ENCODE results near the gene RARB.

RARB gene

GRCh38 chr3:25423780-25424588, 4.1 kb upstream of the RARB start:
- DNase-seq (ENCODE audit: low spot score), result peak; percentile 64

DNA sequence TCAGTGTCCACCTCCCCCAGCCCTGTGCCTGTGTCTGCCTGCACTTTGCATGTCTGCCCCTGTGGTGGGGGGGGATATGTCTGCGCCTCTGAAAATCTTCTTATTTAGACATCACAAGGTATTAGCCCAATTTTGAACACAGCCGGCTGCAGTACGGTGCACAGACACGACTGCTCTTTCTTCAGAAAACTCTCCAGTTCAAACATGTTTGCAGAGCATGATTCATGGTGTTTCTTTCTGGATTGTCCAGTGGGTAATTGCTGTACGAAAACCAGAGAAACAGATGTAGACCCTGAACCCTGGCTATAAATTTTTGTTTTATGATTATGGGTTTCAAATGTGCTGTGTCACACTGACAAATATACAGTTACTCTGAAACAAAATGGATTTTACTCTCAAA, 3.4 kb upstream of the RARB start:
- no peak for DNase-seq (ENCODE audit: low spot score)

GRCh38 chr3:25426408-25426807, 1.7 kb upstream of the RARB start:
- DNase-seq (ENCODE audit: low spot score), result no peak

DNA sequence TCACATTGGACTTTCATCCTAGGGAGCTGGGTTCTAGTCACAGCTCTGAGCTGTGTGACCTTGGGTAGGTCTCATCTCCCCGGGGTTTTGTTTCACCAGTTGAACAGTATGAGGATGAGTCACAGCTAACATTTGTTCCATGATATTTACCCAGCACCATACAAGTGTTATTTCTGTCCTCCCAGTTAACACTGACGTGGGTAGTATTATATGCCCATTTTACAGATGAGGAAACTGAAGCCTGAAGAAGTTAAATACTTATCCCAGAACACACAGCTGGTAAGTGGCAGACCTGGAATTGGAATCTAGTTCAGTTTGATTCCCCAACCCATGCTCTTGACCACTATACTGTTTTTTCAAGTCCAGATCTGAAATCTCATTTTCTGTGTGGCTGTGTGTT, 908 bp upstream of the RARB start:
- DNase-seq (ENCODE audit: low spot score), result no peak

- no peak for DNase-seq (ENCODE audit: low spot score)
Measured at GRCh38 chr3:25427563-25427941, 511 bp upstream of the RARB start.

DNA sequence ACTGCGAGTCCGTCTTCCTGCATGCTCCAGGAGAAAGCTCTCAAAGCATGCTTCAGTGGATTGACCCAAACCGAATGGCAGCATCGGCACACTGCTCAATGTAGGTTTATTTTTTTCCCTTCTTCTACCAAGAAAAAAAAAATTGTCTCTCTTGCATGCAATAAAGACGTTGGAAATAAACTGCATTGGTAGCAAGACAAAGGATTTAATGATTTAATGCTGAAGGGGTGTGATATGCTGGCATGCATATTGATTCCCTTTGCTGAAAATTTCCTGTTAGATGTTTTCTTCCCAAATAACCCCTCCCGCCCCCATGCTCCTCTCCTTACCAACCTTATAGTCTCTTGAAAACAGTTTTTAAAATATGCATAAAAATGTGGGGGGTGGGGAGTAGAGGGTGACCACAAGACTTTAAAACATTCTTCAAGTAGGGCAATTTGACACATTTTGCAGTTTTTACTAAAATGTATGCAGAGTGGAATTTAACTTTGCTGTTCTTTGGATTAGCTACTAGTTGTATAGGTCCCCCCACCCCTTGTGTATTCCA, 799 bp downstream of the RARB start:
- DNase-seq (ENCODE audit: low spot score), result no peak

- DNase-seq (ENCODE audit: low spot score), result no peak
Measured at GRCh38 chr3:25429361-25430286, 1.6 kb downstream of the RARB start.

GRCh38 chr3:25430287-25430934, 2.3 kb downstream of the RARB start:
- no peak for DNase-seq (ENCODE audit: low spot score)

GRCh38 chr3:25430935-25431770, 3.1 kb downstream of the RARB start:
- no peak for DNase-seq (ENCODE audit: low spot score)

DNA sequence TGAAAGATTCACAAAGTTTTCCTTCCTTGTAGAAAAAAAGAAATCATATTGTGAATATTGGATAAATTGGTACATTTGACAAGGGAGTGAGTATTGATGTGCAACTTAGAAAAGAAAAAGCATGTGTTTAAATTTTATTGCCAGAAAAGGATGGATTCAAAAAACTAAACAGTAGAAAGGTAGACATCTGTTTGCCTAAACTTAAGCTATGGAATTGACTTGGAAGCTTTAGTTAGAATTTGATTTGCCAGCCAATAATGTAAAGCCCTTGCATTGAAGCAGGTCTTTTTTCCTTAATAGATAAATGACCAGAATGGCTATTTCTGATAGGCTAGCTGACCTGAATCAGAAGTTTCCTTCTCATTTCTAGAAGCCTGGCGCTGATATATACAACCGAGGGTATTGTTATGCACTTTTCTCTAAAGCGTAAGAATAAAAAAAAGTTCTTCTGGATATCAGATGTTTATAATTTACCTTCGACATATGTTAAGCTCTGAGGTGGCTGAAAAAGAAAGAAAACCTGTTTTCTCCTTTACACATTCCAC, 4.2 kb downstream of the RARB start:
- DNase-seq (ENCODE audit: low spot score), result no peak

- no peak for DNase-seq (ENCODE audit: low spot score)
Measured at GRCh38 chr3:25433106-25433505, 5.0 kb downstream of the RARB start.

- DNase-seq (ENCODE audit: low spot score), result no peak
Measured at GRCh38 chr3:25433868-25434267, 5.8 kb downstream of the RARB start.

GRCh38 chr3:25437953-25438352, 9.9 kb downstream of the RARB start:
- DNase-seq (ENCODE audit: low spot score), result no peak

GRCh38 chr3:25438791-25439555, 10.9 kb downstream of the RARB start:
- DNase-seq (ENCODE audit: low spot score), result no peak

DNA sequence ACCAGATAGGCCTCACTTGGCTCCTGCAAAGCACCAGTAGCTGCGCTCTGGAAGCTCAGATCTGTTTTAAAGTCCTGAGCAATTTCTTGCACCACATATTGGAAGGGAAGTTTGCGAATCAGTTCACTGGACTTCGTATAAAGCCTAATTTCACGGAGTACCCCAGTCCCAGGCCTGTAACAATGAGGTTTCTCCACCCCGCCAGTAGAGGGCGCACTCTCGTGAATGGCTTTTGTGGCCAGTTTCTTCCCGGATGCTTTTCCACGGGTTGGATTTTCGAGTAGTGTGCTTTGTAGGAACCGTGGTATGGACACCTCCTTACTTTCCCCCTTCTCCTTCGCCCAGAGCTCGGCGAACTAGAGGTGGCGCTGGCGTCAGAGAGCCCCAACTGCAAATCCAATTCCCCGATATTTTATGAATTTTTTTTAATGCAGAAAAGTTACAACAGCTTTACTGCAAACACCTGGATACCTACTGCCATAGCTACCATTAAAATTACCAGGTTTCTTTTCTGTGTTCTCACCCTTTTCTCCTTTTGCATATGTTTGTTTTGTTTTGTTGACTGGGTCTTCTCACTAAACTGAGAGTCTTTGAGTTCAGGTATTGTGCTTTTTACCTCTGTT, 13.3 kb downstream of the RARB start:
- no peak for DNase-seq (ENCODE audit: low spot score)

DNA sequence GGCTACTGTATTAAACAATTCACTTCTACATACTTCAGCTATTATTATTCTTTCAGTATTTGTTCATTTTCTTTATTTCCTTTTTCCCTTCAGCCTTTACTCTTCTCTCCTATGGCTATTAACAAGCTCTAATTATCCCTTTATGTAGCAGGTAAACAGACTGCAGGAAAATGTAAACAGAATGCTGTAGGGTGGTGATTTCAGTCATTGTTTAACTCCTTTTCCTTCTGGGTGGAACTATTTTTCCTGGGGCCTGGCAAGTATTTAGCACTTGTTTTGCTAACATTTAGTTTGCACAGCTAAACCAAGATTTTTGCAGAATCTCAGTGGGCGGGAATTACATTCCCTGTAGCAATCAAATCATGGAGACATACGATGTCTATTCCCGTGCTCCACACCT, 14.4 kb downstream of the RARB start:
- DNase-seq (ENCODE audit: low spot score), result no peak

DNA sequence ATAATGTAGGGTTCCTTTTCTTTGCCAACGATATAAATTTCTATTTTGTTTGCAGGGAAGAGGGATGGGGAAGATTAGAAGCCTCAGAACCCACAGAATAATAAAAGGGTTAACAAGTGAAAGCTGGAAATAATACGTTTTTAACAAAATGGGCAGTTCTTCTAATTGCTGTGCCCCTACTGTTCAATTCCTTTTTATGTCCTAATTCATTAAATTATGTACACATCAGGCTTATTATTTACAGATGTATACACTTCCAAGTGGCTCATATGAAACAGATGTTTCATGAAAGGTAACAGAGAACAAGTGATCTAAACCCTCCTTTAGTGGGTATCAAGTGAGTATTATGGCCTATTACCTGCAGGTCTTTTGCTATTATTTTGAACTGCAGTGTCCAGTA, 16.2 kb downstream of the RARB start:
- no peak for DNase-seq (ENCODE audit: low spot score)

DNA sequence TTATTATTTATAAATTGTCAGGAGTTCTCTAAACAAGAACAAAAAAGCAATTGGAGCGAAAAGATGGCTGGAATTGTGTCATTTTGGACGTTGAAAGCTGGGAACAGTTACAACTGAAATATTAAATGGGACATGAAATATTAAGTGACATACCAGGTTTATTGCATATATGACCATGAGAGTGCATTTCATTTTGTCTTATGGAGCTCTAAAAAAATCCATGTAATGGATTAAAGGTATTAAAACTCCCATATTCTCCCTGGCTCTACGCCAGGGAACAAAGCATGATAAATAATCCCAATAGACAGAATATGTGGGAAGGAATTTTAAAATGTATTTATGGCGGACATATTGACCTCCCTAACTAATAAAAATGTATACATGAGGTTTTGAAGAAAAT, 17.7 kb downstream of the RARB start:
- no peak for DNase-seq (ENCODE audit: low spot score)

DNA sequence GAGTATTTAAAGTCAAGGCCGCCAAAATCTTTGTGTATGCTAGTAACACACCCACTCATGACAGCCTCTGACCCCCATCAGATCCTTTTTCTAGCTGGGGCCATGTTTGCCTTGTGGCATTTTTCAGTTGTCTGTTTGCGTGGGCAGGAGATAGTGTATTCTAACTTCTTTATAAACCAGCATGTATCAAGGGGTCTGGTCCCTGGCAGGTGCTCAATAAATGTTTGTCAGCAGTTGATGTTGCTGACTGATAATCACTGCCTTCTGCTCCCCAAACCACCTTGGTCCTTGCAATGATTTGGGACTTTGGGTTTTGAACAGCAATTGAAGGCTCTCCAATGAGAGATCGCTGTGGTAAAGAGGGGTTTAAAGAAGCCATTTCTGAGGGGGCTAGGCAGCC, 19.2 kb downstream of the RARB start:
- no peak for DNase-seq (ENCODE audit: low spot score)

DNA sequence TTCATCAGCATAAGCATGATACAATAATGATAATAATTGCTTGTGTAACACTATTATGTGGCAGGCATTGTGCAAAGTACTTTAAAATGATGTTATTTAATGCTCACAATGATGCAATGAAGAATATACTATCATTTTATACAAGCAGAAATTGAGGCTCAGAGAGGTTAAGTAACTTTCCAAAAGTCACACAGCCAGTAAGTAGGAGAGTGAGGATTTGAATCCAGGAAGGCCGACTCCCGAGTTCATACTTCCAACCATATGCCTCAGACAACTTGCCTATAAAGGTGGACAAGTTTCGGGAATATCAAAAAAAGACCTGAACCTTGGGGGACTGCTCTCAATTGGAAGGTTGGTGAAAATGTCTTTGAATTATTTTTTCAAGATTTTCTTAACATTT, 19.9 kb downstream of the RARB start:
- DNase-seq (ENCODE audit: low spot score), result no peak

All from hepatic stellate cell (primary cell).